A673 (cell line): ENCODE measurements around the gene KLK12.

Experiments used
- EZH2 ChIP-seq: fragments of 200-600 bp; sonication (generic); IDR thresholded peaks from 2 replicates; pipeline ENCODE4 v1.6.1; 2017; ENCODE audit warnings: borderline replicate concordance, low read depth, mild to moderate bottlenecking, mixed read lengths, antibody characterized with exemption, low read length; ENCODE audit not compliant: poor library complexity, severe bottlenecking
- TF ChIP-seq, protein P1 (sequence below): fragments of 300-800, 200-600 bp; sonication (generic); conservative IDR thresholded peaks from 2 replicates; pipeline ENCODE4 v1.5.1; 2017; ENCODE audit warnings: low read depth, mild to moderate bottlenecking, antibody characterized with exemption, low read length, moderate library complexity, mixed read lengths

- TF ChIP-seq, protein P1, sequence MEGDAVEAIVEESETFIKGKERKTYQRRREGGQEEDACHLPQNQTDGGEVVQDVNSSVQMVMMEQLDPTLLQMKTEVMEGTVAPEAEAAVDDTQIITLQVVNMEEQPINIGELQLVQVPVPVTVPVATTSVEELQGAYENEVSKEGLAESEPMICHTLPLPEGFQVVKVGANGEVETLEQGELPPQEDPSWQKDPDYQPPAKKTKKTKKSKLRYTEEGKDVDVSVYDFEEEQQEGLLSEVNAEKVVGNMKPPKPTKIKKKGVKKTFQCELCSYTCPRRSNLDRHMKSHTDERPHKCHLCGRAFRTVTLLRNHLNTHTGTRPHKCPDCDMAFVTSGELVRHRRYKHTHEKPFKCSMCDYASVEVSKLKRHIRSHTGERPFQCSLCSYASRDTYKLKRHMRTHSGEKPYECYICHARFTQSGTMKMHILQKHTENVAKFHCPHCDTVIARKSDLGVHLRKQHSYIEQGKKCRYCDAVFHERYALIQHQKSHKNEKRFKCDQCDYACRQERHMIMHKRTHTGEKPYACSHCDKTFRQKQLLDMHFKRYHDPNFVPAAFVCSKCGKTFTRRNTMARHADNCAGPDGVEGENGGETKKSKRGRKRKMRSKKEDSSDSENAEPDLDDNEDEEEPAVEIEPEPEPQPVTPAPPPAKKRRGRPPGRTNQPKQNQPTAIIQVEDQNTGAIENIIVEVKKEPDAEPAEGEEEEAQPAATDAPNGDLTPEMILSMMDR, result no peak
- no peak for TF ChIP-seq EZH2
Observed at GRCh38 chr19:51055866-51056265, 21.1 kb upstream of the KLK12 start.
